Transverse colon (tissue), 4 donors: Measurements from ENCODE around the gene OAS2.
"Not testable (repeated sequence)": the region's sequence is repeated elsewhere in the genome, so short reads cannot be mapped to it uniquely, and the experiment has no call there.

Experiments used
- CTCF ChIP-seq, 5 experiments: fragments of 200-600 bp in 3 of 5; fragments of 450-650 bp in 2 of 5; sonication (generic) in 3 of 5; IDR thresholded peaks; 1 replicate in 2 of 5; 2 replicates in 3 of 5; pipeline ENCODE4 v1.5.1; 2016 to 2017; ENCODE audit warnings: antibody characterized with exemption in 5 of 5, inconsistent platforms in 3 of 5, mild to moderate bottlenecking in 2 of 5, moderate library complexity in 1 of 5
- POLR2A ChIP-seq: fragments of 450-650 bp; IDR thresholded peaks from one replicate; pipeline ENCODE4 v1.6.1; 2016; ENCODE audit warnings: antibody characterized with exemption, mild to moderate bottlenecking, moderate library complexity
- POLR2AphosphoS5 ChIP-seq, 3 donors: sonication (generic); formaldehyde crosslinking; IDR thresholded peaks; one replicate each; pipeline ENCODE4 v1.6.1; 2016; ENCODE audit warnings: antibody characterized with exemption in 3 of 3

- not testable (repeated sequence) for TF ChIP-seq CTCF (IDR thresholded peaks at IDR 0.05); POLR2AphosphoS5 (IDR thresholded peaks at IDR 0.05); POLR2A
Observed at GRCh38 chr12:112988823-112989385, 10.6 kb downstream of the OAS2 start.
